Measurements from ENCODE around the gene TKT. TPM values are rescaled to one million over a fixed set of nuclear protein-coding genes. Genes with fewer than 3 reads are reported as not detected.

The TKT gene
- total RNA-seq, 2 donors from 2014 or later, result 48.8 to 62.8 TPM

DNA sequence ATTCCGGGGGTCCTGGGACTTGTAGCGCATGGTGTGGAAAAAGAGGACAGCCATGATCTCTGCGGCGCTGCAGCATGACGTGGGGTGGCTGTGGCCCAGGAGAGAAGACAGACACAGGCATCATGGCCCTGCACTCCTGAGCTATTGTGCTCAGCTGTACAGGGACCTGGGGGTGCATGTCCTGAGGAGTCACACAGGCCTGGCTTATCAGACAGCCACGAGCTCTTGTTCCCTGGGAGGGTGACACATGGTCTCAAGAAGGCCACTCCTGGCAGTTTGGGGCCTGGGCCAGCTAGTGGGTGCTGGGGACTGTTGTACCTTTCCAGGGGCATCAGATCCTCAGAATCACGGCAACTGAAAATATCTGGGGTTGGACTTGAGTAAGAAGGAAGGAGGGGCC, 13.7 kb downstream of the TKT start:
- Histone ChIP-seq H3K4me3 (no peak overlapping the region), H3K9me3 (no peaks in the 10 kb centered on the region), H3K4me1 (peaks cover 0 to 57% of the 10 kb centered on the region in 2 donors), H3K27ac (peak overlapping the region; percentile 54 to 58), H3K27me3 (no peaks in the 10 kb centered on the region), H3K36me3 (peaks cover 55% of the 10 kb centered on the region)
- no peak for DNase-seq (ENCODE audit: low spot score)
- TF ChIP-seq, protein P1, sequence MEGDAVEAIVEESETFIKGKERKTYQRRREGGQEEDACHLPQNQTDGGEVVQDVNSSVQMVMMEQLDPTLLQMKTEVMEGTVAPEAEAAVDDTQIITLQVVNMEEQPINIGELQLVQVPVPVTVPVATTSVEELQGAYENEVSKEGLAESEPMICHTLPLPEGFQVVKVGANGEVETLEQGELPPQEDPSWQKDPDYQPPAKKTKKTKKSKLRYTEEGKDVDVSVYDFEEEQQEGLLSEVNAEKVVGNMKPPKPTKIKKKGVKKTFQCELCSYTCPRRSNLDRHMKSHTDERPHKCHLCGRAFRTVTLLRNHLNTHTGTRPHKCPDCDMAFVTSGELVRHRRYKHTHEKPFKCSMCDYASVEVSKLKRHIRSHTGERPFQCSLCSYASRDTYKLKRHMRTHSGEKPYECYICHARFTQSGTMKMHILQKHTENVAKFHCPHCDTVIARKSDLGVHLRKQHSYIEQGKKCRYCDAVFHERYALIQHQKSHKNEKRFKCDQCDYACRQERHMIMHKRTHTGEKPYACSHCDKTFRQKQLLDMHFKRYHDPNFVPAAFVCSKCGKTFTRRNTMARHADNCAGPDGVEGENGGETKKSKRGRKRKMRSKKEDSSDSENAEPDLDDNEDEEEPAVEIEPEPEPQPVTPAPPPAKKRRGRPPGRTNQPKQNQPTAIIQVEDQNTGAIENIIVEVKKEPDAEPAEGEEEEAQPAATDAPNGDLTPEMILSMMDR (IDR thresholded peaks at IDR 0.05), result no peak

DNA sequence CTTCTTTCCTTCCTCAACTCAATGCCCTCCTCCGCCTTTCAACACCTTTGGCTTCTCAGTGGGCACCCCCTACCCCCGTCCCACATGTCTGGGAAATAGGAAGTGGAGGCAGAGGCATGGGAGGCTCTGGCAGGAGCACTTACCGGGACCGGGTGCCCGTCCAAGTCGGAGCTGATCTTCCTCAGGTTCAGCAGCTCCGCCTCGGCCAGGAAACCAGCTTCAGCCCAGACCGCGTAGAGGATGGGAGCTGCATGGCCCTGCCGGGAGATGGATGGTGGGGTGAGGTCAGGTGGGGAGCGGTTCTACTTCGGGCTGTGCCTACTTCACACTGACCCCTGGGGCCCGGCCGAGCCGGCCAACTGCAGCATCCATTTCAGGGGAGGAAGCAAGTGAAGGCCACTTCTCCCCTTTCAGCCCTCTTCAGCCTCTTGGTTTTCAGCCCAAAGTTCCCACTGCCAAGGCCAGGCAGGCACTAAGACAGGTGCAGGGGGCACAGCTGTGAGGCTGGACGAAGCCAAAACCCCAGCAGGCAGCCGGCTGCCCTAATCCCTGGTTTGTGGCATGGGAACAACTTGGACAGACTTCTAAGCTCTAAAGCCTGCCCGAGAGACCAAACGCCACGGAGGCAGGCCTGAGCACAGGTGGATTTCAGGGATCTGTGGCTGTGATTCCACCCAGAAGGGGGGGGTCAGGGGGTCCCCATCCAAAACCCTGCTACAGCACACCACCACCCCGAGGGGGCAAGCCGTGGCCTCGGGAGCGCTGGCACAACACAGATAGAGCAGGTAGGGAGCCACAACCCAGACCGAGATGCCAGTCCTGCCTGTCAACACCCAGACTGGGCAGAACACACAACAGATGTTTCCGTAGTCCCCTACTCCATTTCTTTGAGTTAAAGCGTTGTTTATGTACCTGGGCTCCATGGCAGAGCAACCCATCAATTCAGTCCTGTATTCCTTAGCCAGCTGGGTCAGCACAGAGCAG, 14.5 kb downstream of the TKT start:
- TF ChIP-seq, protein P1 (IDR thresholded peaks at IDR 0.05), result no peak
- DNase-seq (ENCODE audit: low spot score), result no peak
- no peak overlapping the region for H3K4me3 ChIP-seq
- no peaks in the 10 kb centered on the region for H3K9me3 ChIP-seq
- H3K36me3 ChIP-seq, result peaks cover 53% of the 10 kb centered on the region
- H3K4me1 ChIP-seq, result peaks cover 0 to 66% of the 10 kb centered on the region in 2 donors
- H3K27ac ChIP-seq, result peak overlapping the region; percentile 54 to 58
- H3K27me3 ChIP-seq, result no peaks in the 10 kb centered on the region

DNA sequence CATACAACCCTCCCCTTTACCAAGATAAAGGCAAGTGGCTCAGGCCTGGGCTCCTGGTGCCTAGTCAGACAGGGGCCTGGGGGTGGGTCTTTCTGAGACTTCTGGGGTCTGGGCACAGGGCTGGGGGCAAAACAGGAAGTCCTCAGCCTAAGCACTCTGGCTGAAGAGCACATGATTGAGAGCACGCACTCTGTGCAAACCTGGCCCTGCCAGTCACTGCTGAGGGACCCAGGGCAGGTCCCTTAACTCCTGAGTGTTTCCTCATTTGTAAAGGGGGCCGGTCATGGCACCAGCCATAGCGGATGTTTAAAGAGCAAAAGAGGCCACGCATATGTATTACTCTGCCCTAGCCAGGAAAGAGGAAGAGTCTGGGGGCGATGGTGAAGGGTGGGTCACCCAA, 16.0 kb downstream of the TKT start:
- Histone ChIP-seq H3K9me3 (no peaks in the 10 kb centered on the region), H3K27ac (peak overlapping the region in 1 of 2 donors; percentile 18), H3K4me3 (no peak overlapping the region), H3K36me3 (peaks cover 57% of the 10 kb centered on the region), H3K4me1 (peaks cover 0 to 73% of the 10 kb centered on the region in 2 donors), H3K27me3 (no peaks in the 10 kb centered on the region)
- no peak for DNase-seq (ENCODE audit: low spot score)
- TF ChIP-seq, protein P1 (IDR thresholded peaks at IDR 0.05), result no peak

DNA sequence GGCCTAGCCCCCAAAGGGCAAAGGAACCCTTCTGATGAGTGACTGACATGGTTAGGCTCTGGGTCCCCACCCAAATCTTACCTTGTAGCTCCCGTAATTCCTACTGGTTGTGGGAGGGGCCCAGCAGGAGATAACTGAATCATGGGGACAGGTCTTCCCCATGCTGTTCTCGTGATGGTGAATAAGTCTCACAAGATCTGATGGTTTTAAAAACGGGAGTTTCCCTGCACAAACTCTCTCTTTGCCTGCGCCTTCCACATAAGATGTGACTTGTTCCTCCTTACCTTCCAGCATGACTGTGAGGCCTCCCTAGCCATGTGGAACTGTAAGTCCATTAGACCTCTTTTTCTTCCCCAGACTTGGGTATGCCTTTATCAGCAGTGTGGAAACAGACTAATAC, 16.9 kb downstream of the TKT start:
- peaks cover 0 to 64% of the 10 kb centered on the region in 2 donors for H3K4me1 ChIP-seq
- no peak for DNase-seq (ENCODE audit: low spot score)

DNA sequence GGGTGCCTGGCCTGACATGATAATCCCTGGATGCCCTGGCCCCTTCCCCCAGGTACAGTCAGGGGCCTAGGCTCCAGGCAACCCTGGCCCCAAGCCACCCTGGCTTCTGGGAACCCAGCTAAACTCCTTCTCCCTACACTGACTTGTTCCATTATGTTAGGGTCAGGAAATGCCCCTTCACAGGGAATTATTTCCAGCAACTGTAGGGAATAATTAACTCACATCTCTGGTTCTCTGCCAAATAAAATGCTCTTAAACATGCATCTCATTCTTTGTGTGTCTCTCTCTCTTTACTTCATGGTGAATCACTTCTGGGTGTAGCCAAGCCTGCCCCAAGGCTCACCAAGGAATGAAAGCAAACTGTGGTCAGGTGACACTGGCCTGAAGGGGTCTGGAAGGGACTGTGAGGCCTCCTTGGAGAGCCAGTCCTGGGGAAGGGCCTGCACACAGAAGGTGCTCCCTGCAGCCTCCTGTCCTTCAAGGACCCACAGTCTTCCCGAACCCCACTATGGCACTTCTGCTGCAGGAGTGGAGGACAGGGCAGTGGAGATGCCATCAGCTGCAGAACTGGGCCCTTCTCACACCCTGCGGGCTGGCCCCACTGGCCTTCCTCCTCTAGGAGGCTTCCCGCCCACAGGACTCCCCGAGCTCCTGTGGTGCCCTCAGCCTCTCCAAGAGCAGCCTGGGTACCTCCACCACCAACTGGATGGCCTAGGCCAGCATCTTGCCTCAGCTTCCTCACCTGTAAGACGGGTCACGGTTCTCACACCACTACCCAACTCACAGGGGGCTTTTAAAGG, 17.6 kb downstream of the TKT start:
- TF ChIP-seq, protein P1 (IDR thresholded peaks at IDR 0.05), result no peak
- Histone ChIP-seq H3K9me3 (no peaks in the 10 kb centered on the region), H3K36me3 (peaks cover 72% of the 10 kb centered on the region), H3K4me1 (peaks cover 0 to 58% of the 10 kb centered on the region in 2 donors), H3K27ac (peak overlapping the region; percentile 22 to 53), H3K27me3 (no peaks in the 10 kb centered on the region), H3K4me3 (no peak overlapping the region)
- DNase-seq (ENCODE audit: low spot score), result no peak

More for the DNA sequence above, 16.9 kb downstream of the TKT start:
- H3K36me3 ChIP-seq, result peaks cover 66% of the 10 kb centered on the region
- no peak overlapping the region for H3K4me3 ChIP-seq
- no peaks in the 10 kb centered on the region for H3K9me3 ChIP-seq
- peak overlapping the region; percentile 22 to 53 for H3K27ac ChIP-seq
- TF ChIP-seq, protein P1 (IDR thresholded peaks at IDR 0.05), result no peak
- H3K27me3 ChIP-seq, result no peaks in the 10 kb centered on the region
